GM23338 (cell line): ENCODE results near the gene DSC2. TPM values are rescaled to one million over a fixed set of nuclear protein-coding genes. Genes with fewer than 3 reads are reported as not detected.
"Not testable (repeated sequence)": the region's sequence is repeated elsewhere in the genome, so short reads cannot be mapped to it uniquely, and the experiment has no call there.

Experiments used
- ATAC-seq: fragments of 200-7000 bp; cut with Tn5 transposase; 3 replicates; pipeline ENCODE4 v1.9.1; 2020
- DNase-seq: peaks from one replicate; pipeline ENCODE4 v3.0.0-alpha.2; 2015; ENCODE audit warnings: low spot score
- H2AFZ ChIP-seq: fragments of 200-600 bp; sonication (generic); 2 replicates; pipeline ENCODE4 v1.8.0; 2016; ENCODE audit warnings: antibody characterized with exemption, mild to moderate bottlenecking, moderate library complexity
- H3F3A ChIP-seq: fragments of 200-600 bp; sonication (generic); replicated peaks from 2 replicates; pipeline ENCODE4 v1.8.0; 2017; ENCODE audit warnings: antibody characterized with exemption, mixed run types, low read depth
- H3K27ac ChIP-seq: fragments of 200-600 bp; sonication (generic); 2 replicates; pipeline ENCODE4 v1.6.1; 2016; ENCODE audit warnings: low read depth
- H3K27me3 ChIP-seq: fragments of 200-600 bp; sonication (generic); 2 replicates; pipeline ENCODE4 v1.8.0; 2016; ENCODE audit warnings: mild to moderate bottlenecking, mixed run types, moderate library complexity; ENCODE audit not compliant: insufficient read depth
- H3K36me3 ChIP-seq: fragments of 200-600 bp; sonication (generic); 2 replicates; pipeline ENCODE4 v1.8.0; 2016; ENCODE audit warnings: mild to moderate bottlenecking; ENCODE audit not compliant: insufficient read depth
- H3K4me1 ChIP-seq: fragments of 200-600 bp; sonication (generic); 2 replicates; pipeline ENCODE4 v1.8.0; 2016; ENCODE audit warnings: mild to moderate bottlenecking, moderate library complexity; ENCODE audit not compliant: insufficient read depth
- H3K4me2 ChIP-seq: fragments of 200-600 bp; sonication (generic); 2 replicates; pipeline ENCODE4 v1.7.1; 2017; ENCODE audit warnings: mixed run types
- H3K4me3 ChIP-seq: fragments of 200-600 bp; sonication (generic); 2 replicates; pipeline ENCODE4 v1.6.1; 2016; ENCODE audit warnings: mixed run types
- H3K79me2 ChIP-seq: fragments of 200-600 bp; sonication (generic); replicated peaks from 2 replicates; pipeline ENCODE4 v1.8.0; 2017; ENCODE audit warnings: mild to moderate bottlenecking; ENCODE audit not compliant: insufficient read depth
- H3K9me2 ChIP-seq: fragments of 200-600 bp; sonication (generic); 2 replicates; pipeline ENCODE4 v1.8.0; 2017; ENCODE audit not compliant: insufficient read depth
- H4K20me1 ChIP-seq: fragments of 200-600 bp; sonication (generic); replicated peaks from 2 replicates; pipeline ENCODE4 v1.8.0; 2017; ENCODE audit warnings: mild to moderate bottlenecking; ENCODE audit not compliant: insufficient read depth
- H3K27ac Mint-ChIP-seq: 2 replicates; pipeline ENCODE4 v1.8.0; 2020; ENCODE audit warnings: inconsistent platforms, mild to moderate bottlenecking, moderate library complexity, mixed read lengths
- H3K27me3 Mint-ChIP-seq: 3 replicates; pipeline ENCODE4 v1.8.0; 2022; ENCODE audit warnings: low read depth, mild to moderate bottlenecking, moderate library complexity, mixed read lengths, inconsistent platforms; ENCODE audit not compliant: insufficient read depth, poor library complexity
- H3K36me3 Mint-ChIP-seq: 3 replicates; pipeline ENCODE4 v1.8.0; 2021; ENCODE audit warnings: low read depth, mild to moderate bottlenecking, inconsistent platforms, moderate library complexity, mixed read lengths
- H3K4me1 Mint-ChIP-seq: 3 replicates; pipeline ENCODE4 v1.8.0; 2020; ENCODE audit warnings: mild to moderate bottlenecking, inconsistent platforms, mixed read lengths
- H3K4me3 Mint-ChIP-seq: 3 replicates; pipeline ENCODE4 v1.8.0; 2021; ENCODE audit warnings: moderate library complexity, mild to moderate bottlenecking, inconsistent platforms, mixed read lengths
- H3K9me3 Mint-ChIP-seq: 3 replicates; pipeline ENCODE4 v1.8.0; 2020; ENCODE audit warnings: moderate library complexity, mild to moderate bottlenecking, inconsistent platforms, mixed read lengths
- CREB1 ChIP-seq: fragments of 250-450 bp; sonication (Bioruptor Pico); IDR thresholded peaks from 2 replicates; pipeline ENCODE4 v1.5.0; 2020; ENCODE audit warnings: low read depth, mild to moderate bottlenecking, moderate library complexity
- ETS1 ChIP-seq: IDR thresholded peaks from 2 replicates; pipeline ENCODE4 v1.6.1; 2016; ENCODE audit warnings: antibody characterized with exemption
- EZH2 ChIP-seq: fragments of 200-600 bp; sonication (generic); IDR thresholded peaks from one replicate; pipeline ENCODE4 v1.8.0; 2017; ENCODE audit warnings: antibody characterized with exemption, mild to moderate bottlenecking, low read depth; ENCODE audit not compliant: unreplicated experiment
- EZH2phosphoT487 ChIP-seq: fragments of 200-600 bp; sonication (generic); IDR thresholded peaks from one replicate; pipeline ENCODE4 v1.8.1; 2018; ENCODE audit warnings: antibody characterized with exemption; ENCODE audit not compliant: unreplicated experiment
- JUNB ChIP-seq: IDR thresholded peaks from one replicate; pipeline ENCODE4 v1.6.1; 2016; ENCODE audit warnings: antibody characterized with exemption; ENCODE audit not compliant: unreplicated experiment
- NANOG ChIP-seq: IDR thresholded peaks from 2 replicates; pipeline ENCODE4 v1.6.1; 2016; ENCODE audit warnings: antibody characterized with exemption, borderline replicate concordance
- POLR2AphosphoS5 ChIP-seq: IDR thresholded peaks from 2 replicates; pipeline ENCODE4 v1.6.1; 2016; ENCODE audit warnings: antibody characterized with exemption, low read depth
- STAT1 ChIP-seq: IDR thresholded peaks from one replicate; pipeline ENCODE4 v1.6.1; 2016; ENCODE audit warnings: antibody characterized with exemption; ENCODE audit not compliant: unreplicated experiment
- ZNF114 ChIP-seq: fragments of 250-450 bp; sonication (Bioruptor Pico); IDR thresholded peaks from 2 replicates; pipeline ENCODE4 v1.5.0; 2020; ENCODE audit warnings: mild to moderate bottlenecking, moderate library complexity
- ZNF331 ChIP-seq: fragments of 250-450 bp; sonication (Bioruptor Pico); IDR thresholded peaks from 2 replicates; pipeline ENCODE4 v1.5.0; 2020; ENCODE audit warnings: low read depth, mild to moderate bottlenecking, moderate library complexity
- ZNF462 ChIP-seq: fragments of 250-450 bp; sonication (Bioruptor Pico); IDR thresholded peaks from 2 replicates; pipeline ENCODE4 v1.5.0; 2020; ENCODE audit warnings: mild to moderate bottlenecking, moderate library complexity
- polyA plus RNA-seq: library from polyadenylated mRNA; unstranded; fragments of >200 nt; fragmentation: Nextera tagmentation; extraction: Ambion mirVana; gene quantifications from 2 replicates; pipeline ENCODE4 v1.2.1, GENCODE V29; 2016
- total RNA-seq: library from RNA; depleted of rRNA; stranded (reverse); fragments of >200 nt; shearing (Covaris generic); gene quantifications from 2 replicates; pipeline ENCODE4 v1.2.3, GENCODE V29; 2014
- TF ChIP-seq, protein P1 (sequence below), 2 experiments: fragments of 200-600 bp in 1 of 2; sonication (generic) in 1 of 2; conservative IDR thresholded peaks; 2 replicates each; pipeline versions ENCODE4 v1.5.1 to v1.6.1; 2016 to 2017; ENCODE audit warnings: antibody characterized with exemption in 2 of 2, low read depth in 2 of 2, mild to moderate bottlenecking in 2 of 2, moderate library complexity in 1 of 2

The DSC2 gene
- total and polyA plus RNA-seq, 2 experiments from 2014 or later: 10.5 to 20.4 TPM

- H3K4me3 ChIP-seq, H3K36me3 Mint-ChIP-seq, H3K79me2 ChIP-seq, H3K27ac ChIP-seq, DNase-seq, H3K27me3 Mint-ChIP-seq, H3K4me2 ChIP-seq, H2AFZ ChIP-seq, ATAC-seq, H3K4me1 Mint-ChIP-seq, H3K27me3 ChIP-seq, H3K4me1 ChIP-seq, H4K20me1 ChIP-seq, H3K4me3 Mint-ChIP-seq, H3K27ac Mint-ChIP-seq, H3K9me2 ChIP-seq, H3K9me3 Mint-ChIP-seq, H3K36me3 ChIP-seq, H3F3A ChIP-seq: not testable (repeated sequence)
These were observed 90.8 kb downstream of the DSC2 start for GRCh38 chr18:31011455-31011854.

DNA sequence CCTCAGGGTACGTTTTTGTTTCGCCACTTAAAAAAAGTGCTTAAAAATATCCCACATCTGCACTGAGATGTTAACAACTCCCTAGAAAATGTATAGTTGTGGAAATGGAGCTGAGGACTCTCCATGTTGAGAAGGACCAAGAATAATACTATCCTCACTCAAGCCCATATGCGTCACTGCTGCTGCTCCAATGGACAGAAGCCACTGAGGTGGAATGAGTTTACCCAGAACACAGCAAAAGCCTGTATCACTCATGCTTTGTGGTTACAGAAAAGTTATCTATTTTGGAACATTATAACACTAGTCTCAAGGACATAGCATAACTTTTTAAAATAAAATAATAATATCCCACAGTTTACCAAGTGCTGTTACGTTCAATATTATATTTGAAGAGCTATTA is 91.6 kb downstream of the DSC2 start:
- H3K36me3 Mint-ChIP-seq: no peaks in the 10 kb centered on the region
- Histone ChIP-seq H2AFZ (no peak overlapping the region), H3K4me3 (no peak overlapping the region), H3K27me3 (no peaks in the 10 kb centered on the region), H4K20me1 (no peaks in the 10 kb centered on the region), H3F3A (no peaks in the 10 kb centered on the region), H3K27ac (no peak overlapping the region), H3K4me2 (no peak overlapping the region), H3K79me2 (no peaks in the 10 kb centered on the region), H3K9me2 (no peaks in the 10 kb centered on the region), H3K36me3 (no peaks in the 10 kb centered on the region), H3K4me1 (no peaks in the 10 kb centered on the region)
- H3K4me1 Mint-ChIP-seq: no peaks in the 10 kb centered on the region
- no peak overlapping the region for H3K4me3 Mint-ChIP-seq
- no peak overlapping the region for H3K27ac Mint-ChIP-seq
- peaks cover 3% of the 10 kb centered on the region for H3K27me3 Mint-ChIP-seq
- no peaks in the 10 kb centered on the region for H3K9me3 Mint-ChIP-seq
- ATAC-seq (no peak), DNase-seq (no peak)
- TF ChIP-seq ZNF462 (CRISPR knock-in tag): no peak
- TF ChIP-seq STAT1: no peak
- TF ChIP-seq EZH2phosphoT487: no peak
- TF ChIP-seq CREB1 (CRISPR knock-in tag): no peak
- no peak for TF ChIP-seq NANOG
- TF ChIP-seq, protein P1, sequence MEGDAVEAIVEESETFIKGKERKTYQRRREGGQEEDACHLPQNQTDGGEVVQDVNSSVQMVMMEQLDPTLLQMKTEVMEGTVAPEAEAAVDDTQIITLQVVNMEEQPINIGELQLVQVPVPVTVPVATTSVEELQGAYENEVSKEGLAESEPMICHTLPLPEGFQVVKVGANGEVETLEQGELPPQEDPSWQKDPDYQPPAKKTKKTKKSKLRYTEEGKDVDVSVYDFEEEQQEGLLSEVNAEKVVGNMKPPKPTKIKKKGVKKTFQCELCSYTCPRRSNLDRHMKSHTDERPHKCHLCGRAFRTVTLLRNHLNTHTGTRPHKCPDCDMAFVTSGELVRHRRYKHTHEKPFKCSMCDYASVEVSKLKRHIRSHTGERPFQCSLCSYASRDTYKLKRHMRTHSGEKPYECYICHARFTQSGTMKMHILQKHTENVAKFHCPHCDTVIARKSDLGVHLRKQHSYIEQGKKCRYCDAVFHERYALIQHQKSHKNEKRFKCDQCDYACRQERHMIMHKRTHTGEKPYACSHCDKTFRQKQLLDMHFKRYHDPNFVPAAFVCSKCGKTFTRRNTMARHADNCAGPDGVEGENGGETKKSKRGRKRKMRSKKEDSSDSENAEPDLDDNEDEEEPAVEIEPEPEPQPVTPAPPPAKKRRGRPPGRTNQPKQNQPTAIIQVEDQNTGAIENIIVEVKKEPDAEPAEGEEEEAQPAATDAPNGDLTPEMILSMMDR (conservative IDR thresholded peaks at IDR 0.05; ENCODE audit: low read depth in 2 of 2): no peak
- TF ChIP-seq JUNB: no peak
- TF ChIP-seq EZH2: no peak
- no peak for TF ChIP-seq POLR2AphosphoS5
- TF ChIP-seq ZNF331 (CRISPR knock-in tag): no peak
- TF ChIP-seq ZNF114 (CRISPR knock-in tag): no peak
- TF ChIP-seq ETS1: no peak
